ENCODE results near the gene XXYLT1.

DNA sequence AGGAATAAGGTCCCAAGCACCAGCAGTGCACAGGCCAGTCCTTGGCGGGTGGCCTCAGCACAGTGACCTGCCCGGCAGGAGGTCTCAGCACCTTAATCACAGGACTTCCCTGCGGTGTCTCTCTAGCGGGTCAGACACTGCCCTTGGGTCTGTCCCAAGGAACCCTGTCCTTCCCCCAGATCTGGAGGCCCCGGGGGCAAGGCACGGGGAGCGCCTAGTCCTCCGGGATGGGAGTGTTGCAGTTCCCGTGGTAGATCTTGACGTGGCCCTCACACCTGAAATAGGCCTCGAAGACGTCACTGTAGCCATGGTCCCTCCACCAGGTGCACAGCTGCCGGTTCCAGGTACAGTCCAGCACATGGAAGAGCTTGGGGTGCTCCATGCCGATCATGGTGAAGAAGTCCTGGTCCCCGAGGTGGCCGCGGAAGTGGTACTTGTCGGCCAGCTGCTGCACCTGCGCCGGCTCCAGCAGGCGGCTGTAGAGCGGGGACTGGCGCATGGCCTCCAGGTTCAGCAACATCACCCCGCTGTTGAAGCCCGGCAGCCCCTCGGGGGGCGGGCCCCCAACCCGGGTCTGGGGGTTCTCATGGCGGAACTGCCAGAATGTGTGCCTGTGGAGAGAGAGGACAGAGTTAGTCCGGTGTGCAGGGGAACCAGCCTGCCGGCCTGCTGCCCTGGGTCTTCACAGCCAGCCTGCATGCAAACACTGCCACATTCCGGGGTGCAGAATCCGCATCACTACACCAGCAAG lies 201.3 kb downstream of the XXYLT1 start:
- TF ChIP-seq, protein P1, sequence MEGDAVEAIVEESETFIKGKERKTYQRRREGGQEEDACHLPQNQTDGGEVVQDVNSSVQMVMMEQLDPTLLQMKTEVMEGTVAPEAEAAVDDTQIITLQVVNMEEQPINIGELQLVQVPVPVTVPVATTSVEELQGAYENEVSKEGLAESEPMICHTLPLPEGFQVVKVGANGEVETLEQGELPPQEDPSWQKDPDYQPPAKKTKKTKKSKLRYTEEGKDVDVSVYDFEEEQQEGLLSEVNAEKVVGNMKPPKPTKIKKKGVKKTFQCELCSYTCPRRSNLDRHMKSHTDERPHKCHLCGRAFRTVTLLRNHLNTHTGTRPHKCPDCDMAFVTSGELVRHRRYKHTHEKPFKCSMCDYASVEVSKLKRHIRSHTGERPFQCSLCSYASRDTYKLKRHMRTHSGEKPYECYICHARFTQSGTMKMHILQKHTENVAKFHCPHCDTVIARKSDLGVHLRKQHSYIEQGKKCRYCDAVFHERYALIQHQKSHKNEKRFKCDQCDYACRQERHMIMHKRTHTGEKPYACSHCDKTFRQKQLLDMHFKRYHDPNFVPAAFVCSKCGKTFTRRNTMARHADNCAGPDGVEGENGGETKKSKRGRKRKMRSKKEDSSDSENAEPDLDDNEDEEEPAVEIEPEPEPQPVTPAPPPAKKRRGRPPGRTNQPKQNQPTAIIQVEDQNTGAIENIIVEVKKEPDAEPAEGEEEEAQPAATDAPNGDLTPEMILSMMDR (IDR thresholded peaks at IDR 0.05 in 8 of 11, conservative IDR thresholded peaks at IDR 0.05 in 3 of 11), result no peak
- no peak for TF ChIP-seq POLR2A (IDR thresholded peaks at IDR 0.05)
- TF ChIP-seq POLR2AphosphoS5 (IDR thresholded peaks at IDR 0.05), result no peak

All from spleen (tissue), 7 donors.